Activated CD4-positive, alpha-beta T cell treated with anti-CD3 and anti-CD28 coated beads for 36 hours (primary cell): ENCODE measurements around the gene DDAH2. TPM values are rescaled to one million over a fixed set of nuclear protein-coding genes. Genes with fewer than 3 reads are reported as not detected.

Experiments
- ATAC-seq: fragments of 200-7000 bp; cut with Tn5 transposase; one replicate; pipeline ENCODE4 v1.10.0; 2021; ENCODE audit warnings: mild to moderate bottlenecking, moderate library complexity
- CTCF ChIA-PET: fragments of 350-600 bp; sonication (Branson Sonifier 250); formaldehyde crosslinking; loops from one replicate; lab custom pipeline; 2021; ENCODE audit warnings: antibody characterized with exemption; lab: Charles Lee
- POLR2A ChIA-PET: fragments of 350-600 bp; sonication (Branson Sonifier 250); formaldehyde crosslinking; loops from one replicate; lab custom pipeline; 2021; ENCODE audit warnings: antibody characterized with exemption, inconsistent platforms; lab: Charles Lee
- DNase-seq: peaks from one replicate; pipeline ENCODE4 v3.0.0-alpha.2; 2020
- H3K27ac Mint-ChIP-seq: one replicate; pipeline ENCODE4 v1.8.0; 2021; ENCODE audit warnings: mixed read lengths
- H3K27me3 Mint-ChIP-seq: one replicate; pipeline ENCODE4 v1.8.0; 2021; ENCODE audit warnings: mixed read lengths
- H3K36me3 Mint-ChIP-seq: one replicate; pipeline ENCODE4 v1.8.0; 2021; ENCODE audit warnings: low read depth, mixed read lengths
- H3K4me1 Mint-ChIP-seq: one replicate; pipeline ENCODE4 v1.8.0; 2021; ENCODE audit warnings: mixed read lengths
- H3K4me3 Mint-ChIP-seq: one replicate; pipeline ENCODE4 v1.8.0; 2021; ENCODE audit warnings: mild to moderate bottlenecking, moderate library complexity, mixed read lengths
- H3K9me3 Mint-ChIP-seq: one replicate; pipeline ENCODE4 v1.8.0; 2021; ENCODE audit warnings: low read depth, mixed read lengths
- intact Hi-C, 2 experiments: fragments of 100-400 bp; cut with DNase I in 1 of 2; cut with micrococcal nuclease in 1 of 2; formaldehyde crosslinking; loops; one replicate each; pipeline versions ENCODE4 v1.14.2 to v1.15.1; 2022 to 2024; cut with DNase I, micrococcal nuclease
- total RNA-seq, 2 experiments: library from RNA; stranded (reverse); gene quantifications; one replicate each; pipeline ENCODE4 v1.2.3, GENCODE V29; 2021

Gene DDAH2
- total RNA-seq, 2 experiments from 2014 or later: 4.4 to 5.6 TPM

GRCh38 chr6:31730631-31731086, 1.6 kb upstream of the DDAH2 start:
- CTCF ChIA-PET: interaction anchor here (0.6 to 2.3 kb wide), 11 partner anchors 7 to 132 kb away, joined by 3 to 6 read pairs (median 3); partner anchors contain the start of gene MSH5
- no peak for DNase-seq
- peaks cover 65% of the 10 kb centered on the region for H3K4me1 Mint-ChIP-seq
- no peaks in the 10 kb centered on the region for H3K27me3 Mint-ChIP-seq
- intact Hi-C loops: loop anchor here in 1 of 2 experiments (10.0 kb wide), 1 partner anchor 1474 kb away; the partner anchor contains the start of genes HSD17B8, RING1, RXRB and SLC39A7
- H3K36me3 Mint-ChIP-seq: peaks cover 48% of the 10 kb centered on the region
- peak overlapping the region; percentile 69 for H3K4me3 Mint-ChIP-seq
- H3K27ac Mint-ChIP-seq: no peak overlapping the region
- no peak for ATAC-seq
- POLR2A ChIA-PET: no interaction called here
- H3K9me3 Mint-ChIP-seq: no peaks in the 10 kb centered on the region

GRCh38 chr6:31729979-31730630, 1.0 kb upstream of the DDAH2 start:
- peaks cover 43% of the 10 kb centered on the region for H3K36me3 Mint-ChIP-seq
- H3K4me3 Mint-ChIP-seq: peak overlapping the region; percentile 69
- H3K9me3 Mint-ChIP-seq: no peaks in the 10 kb centered on the region
- no peaks in the 10 kb centered on the region for H3K27me3 Mint-ChIP-seq
- intact Hi-C loops: loop anchor here (1.0 to 10.0 kb wide), 7 partner anchors 8 to 1475 kb away; partner anchors contain the start of genes HSPA1B (in 2 of the 2), ABHD16A (in 1 of the 2), HSD17B8 (in 1 of the 2) and LY6G5C (in 1 of the 2)
- peaks cover 68% of the 10 kb centered on the region for H3K4me1 Mint-ChIP-seq
- ATAC-seq (peak; percentile 40), DNase-seq (peak; percentile 75)
- CTCF ChIA-PET: interaction anchor here (0.6 to 2.3 kb wide), 21 partner anchors 8 to 359 kb away, joined by 3 to 8 read pairs (median 3); partner anchors contain the start of genes ABHD16A, MSH5 and NEU1
- no peak overlapping the region for H3K27ac Mint-ChIP-seq
- POLR2A ChIA-PET: interaction anchor here (0.6 kb wide), 1 partner anchor 66 kb away, joined by 3 read pairs; no protein-coding TSS in a partner anchor

DNA sequence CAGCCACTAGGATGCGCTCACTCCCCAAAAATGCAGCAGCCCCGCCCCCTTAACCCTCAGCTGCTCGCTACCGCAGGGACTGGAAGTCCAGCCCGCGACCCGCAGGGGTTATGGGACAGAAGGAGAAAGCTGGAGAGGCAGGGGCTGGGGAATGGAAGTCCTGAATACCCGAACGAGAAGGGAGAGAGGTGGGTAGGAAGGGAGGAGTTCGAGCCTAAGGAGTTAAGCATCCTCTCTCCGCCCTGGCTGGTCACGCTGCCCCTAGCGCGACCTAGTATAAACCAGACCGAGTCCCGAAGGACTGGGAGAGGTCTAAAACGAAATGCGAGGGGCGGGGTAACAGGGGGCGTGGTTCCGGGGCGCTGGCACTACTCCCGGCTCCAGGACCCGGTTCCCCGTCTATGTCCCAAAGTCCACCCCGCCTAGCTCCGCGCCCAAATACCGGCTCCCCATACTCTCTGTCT, 448 bp upstream of the DDAH2 start:
- POLR2A ChIA-PET: no interaction called here
- H3K27ac Mint-ChIP-seq: peak overlapping the region; percentile 5
- CTCF ChIA-PET: interaction anchor here (0.6 to 1.9 kb wide), 17 partner anchors 9 to 360 kb away, joined by 3 to 8 read pairs (median 3); partner anchors contain the start of genes ABHD16A, MSH5 and NEU1
- peak; percentile 86 for DNase-seq
- H3K27me3 Mint-ChIP-seq: no peaks in the 10 kb centered on the region
- intact Hi-C loops: loop anchor here (1.0 to 2.0 kb wide), 6 partner anchors 9 to 98 kb away; partner anchors contain the start of genes HSPA1B (in 2 of the 2), ABHD16A (in 1 of the 2), LY6G5C (in 1 of the 2) and VARS1 (in 1 of the 2)
- peaks cover 38% of the 10 kb centered on the region for H3K36me3 Mint-ChIP-seq
- peak overlapping the region; percentile 69 for H3K4me3 Mint-ChIP-seq
- ATAC-seq: peak; percentile 59
- peaks cover 65% of the 10 kb centered on the region for H3K4me1 Mint-ChIP-seq
- H3K9me3 Mint-ChIP-seq: no peaks in the 10 kb centered on the region

- DNase-seq: no peak
- Mint-ChIP-seq H3K4me1 (peaks cover 50% of the 10 kb centered on the region), H3K36me3 (peaks cover 23% of the 10 kb centered on the region), H3K4me3 (no peak overlapping the region), H3K27me3 (no peaks in the 10 kb centered on the region), H3K9me3 (no peaks in the 10 kb centered on the region), H3K27ac (peak overlapping the region; percentile 62)
- intact Hi-C loops: loop anchor here in 1 of 2 experiments (2.0 kb wide), 1 partner anchor 47 kb away; the partner anchor contains the start of gene LY6G5C
- peak; percentile 17 for ATAC-seq
- POLR2A ChIA-PET: interaction anchor here (0.9 kb wide), 1 partner anchor 102 kb away, joined by 3 read pairs; no protein-coding TSS in a partner anchor
- CTCF ChIA-PET: interaction anchor here (0.7 to 1.5 kb wide), 2 partner anchors 41 to 102 kb away, joined by 3 to 10 read pairs; no protein-coding TSS in a partner anchor
These were observed 1.1 kb downstream of the DDAH2 start for GRCh38 chr6:31727717-31728671.

DNA sequence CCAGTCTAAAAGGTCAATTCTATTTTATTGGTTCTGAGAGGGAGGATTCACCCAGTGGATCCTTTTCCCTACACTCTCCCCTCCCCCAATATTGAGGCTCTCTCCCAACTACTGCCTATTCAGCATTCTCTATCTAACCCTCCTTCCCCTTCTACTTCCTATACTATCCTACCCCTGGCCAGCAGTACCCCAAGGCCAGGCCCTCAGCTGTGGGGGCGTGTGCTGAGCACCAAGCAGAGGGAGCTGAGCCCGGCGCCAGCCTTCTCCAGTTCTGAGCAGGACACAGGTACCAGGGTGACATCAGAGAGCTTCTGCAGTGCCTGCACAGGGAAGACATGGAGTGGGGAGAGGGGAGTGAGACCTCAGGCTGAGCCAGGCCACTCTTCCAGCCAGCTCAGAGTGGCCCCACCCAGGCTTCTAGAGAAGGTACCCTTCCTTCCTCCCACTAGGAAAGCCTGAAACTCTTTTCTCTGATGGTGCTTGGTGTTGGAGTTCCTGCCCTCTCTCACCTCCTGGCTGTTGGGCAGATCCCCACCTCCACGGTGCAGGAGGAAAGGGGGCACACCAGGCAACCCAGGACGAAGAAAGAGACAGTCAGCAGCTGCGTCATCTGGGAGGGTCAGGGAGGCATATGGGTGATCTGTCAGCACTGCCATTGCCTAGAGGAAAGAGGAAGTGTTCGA, 1.9 kb downstream of the DDAH2 start:
- ATAC-seq: peak; percentile 49
- intact Hi-C loops: no loop called here
- POLR2A ChIA-PET: interaction anchor here (0.6 to 0.9 kb wide), 2 partner anchors 103 to 157 kb away, joined by 3 read pairs; no protein-coding TSS in a partner anchor
- Mint-ChIP-seq H3K4me3 (no peak overlapping the region), H3K4me1 (peaks cover 50% of the 10 kb centered on the region), H3K27ac (peak overlapping the region; percentile 62), H3K36me3 (peaks cover 20% of the 10 kb centered on the region), H3K9me3 (no peaks in the 10 kb centered on the region), H3K27me3 (no peaks in the 10 kb centered on the region)
- CTCF ChIA-PET: interaction anchor here (0.7 to 1.5 kb wide), 2 partner anchors 42 to 103 kb away, joined by 3 to 10 read pairs; no protein-coding TSS in a partner anchor
- DNase-seq: peak; percentile 51

GRCh38 chr6:31725502-31726350, 3.4 kb downstream of the DDAH2 start:
- Mint-ChIP-seq H3K36me3 (peaks cover 11% of the 10 kb centered on the region), H3K27ac (no peak overlapping the region), H3K27me3 (no peaks in the 10 kb centered on the region), H3K4me1 (peaks cover 48% of the 10 kb centered on the region), H3K9me3 (no peaks in the 10 kb centered on the region), H3K4me3 (no peak overlapping the region)
- intact Hi-C loops: no loop called here
- ATAC-seq (no peak), DNase-seq (peak; percentile 18)
- ChIA-PET CTCF (interaction anchor here (1.0 to 1.2 kb wide), 3 partner anchors 15 to 45 kb away, joined by 3 read pairs; no protein-coding TSS in a partner anchor), POLR2A (no interaction called here)

GRCh38 chr6:31723980-31724691, 5.0 kb downstream of the DDAH2 start:
- no peak for ATAC-seq
- Mint-ChIP-seq H3K9me3 (no peaks in the 10 kb centered on the region), H3K36me3 (peaks cover 4% of the 10 kb centered on the region), H3K27ac (no peak overlapping the region), H3K4me3 (no peak overlapping the region), H3K4me1 (peaks cover 34% of the 10 kb centered on the region), H3K27me3 (no peaks in the 10 kb centered on the region)
- ChIA-PET CTCF (interaction anchor here (0.5 to 1.2 kb wide), 3 partner anchors 8 to 571 kb away, joined by 3 read pairs; no protein-coding TSS in a partner anchor), POLR2A (interaction anchor here (0.6 kb wide), 1 partner anchor 448 kb away, joined by 4 read pairs; no protein-coding TSS in a partner anchor)
- DNase-seq: no peak
- intact Hi-C loops: no loop called here

GRCh38 chr6:31723245-31723979, 5.7 kb downstream of the DDAH2 start, which contains the start of gene MPIG6B:
TSS of gene MPIG6B (plus strand) at chr6:31723373. CDS start at chr6:31723384, 11 bp downstream.
- no peak for DNase-seq

More at GRCh38 chr6:31723245-31723979, 5.7 kb downstream of the DDAH2 start, which contains the start of gene MPIG6B:
- H3K4me3 Mint-ChIP-seq: no peak within 1 kb of the TSS
- H3K27me3 Mint-ChIP-seq: no peaks in the 10 kb centered on the region
- no peaks in the 10 kb centered on the region for H3K9me3 Mint-ChIP-seq
- CTCF ChIA-PET: interaction anchor here (0.5 to 1.2 kb wide), 3 partner anchors 8 to 570 kb away, joined by 3 read pairs; no protein-coding TSS in a partner anchor
- POLR2A ChIA-PET: no interaction called here
- H3K4me1 Mint-ChIP-seq: peaks cover 28% of the 10 kb centered on the region
- intact Hi-C loops: no loop called here
- ATAC-seq: no peak
- peaks cover 4% of the 10 kb centered on the region for H3K36me3 Mint-ChIP-seq
- no peak within 1 kb of the TSS for H3K27ac Mint-ChIP-seq
